GM19372 (cell line): Measurements from ENCODE around the gene PTPRD.

Source experiments
- ATAC-seq: cut with Tn5 transposase; IDR thresholded peaks from one replicate; pipeline ENCODE4 v1.9.1; 2021; ENCODE audit warnings: mild to moderate bottlenecking, low read depth, moderate library complexity; ENCODE audit not compliant: unreplicated experiment

Gene PTPRD

GRCh38 chr9:8895861-8896224, 1717.0 kb downstream of the PTPRD start:
- no peak for ATAC-seq

- no peak for ATAC-seq
These were observed 1717.5 kb downstream of the PTPRD start for GRCh38 chr9:8895106-8895860.

- ATAC-seq: no peak
These were observed 1722.1 kb downstream of the PTPRD start for GRCh38 chr9:8890695-8891094.

GRCh38 chr9:8889100-8889499, 1723.7 kb downstream of the PTPRD start:
- no peak for ATAC-seq

GRCh38 chr9:8888591-8888990, 1724.2 kb downstream of the PTPRD start:
- ATAC-seq: no peak

- ATAC-seq: no peak
These were observed 1725.4 kb downstream of the PTPRD start for GRCh38 chr9:8887369-8887768.

GRCh38 chr9:8883321-8883720, 1729.5 kb downstream of the PTPRD start:
- ATAC-seq: no peak

GRCh38 chr9:8880060-8880459, 1732.7 kb downstream of the PTPRD start:
- no peak for ATAC-seq

GRCh38 chr9:8879284-8879683, 1733.5 kb downstream of the PTPRD start:
- ATAC-seq: no peak

GRCh38 chr9:8877753-8878494, 1734.9 kb downstream of the PTPRD start:
- ATAC-seq: no peak

GRCh38 chr9:8876303-8876702, 1736.5 kb downstream of the PTPRD start:
- ATAC-seq: no peak

- no peak for ATAC-seq
These were observed 1738.3 kb downstream of the PTPRD start for GRCh38 chr9:8874482-8874881.

- no peak for ATAC-seq
These were observed 1740.0 kb downstream of the PTPRD start for GRCh38 chr9:8872802-8873201.

GRCh38 chr9:8871796-8872445, 1740.9 kb downstream of the PTPRD start:
- ATAC-seq: no peak

- no peak for ATAC-seq
These were observed 1741.4 kb downstream of the PTPRD start for GRCh38 chr9:8871396-8871795.

- no peak for ATAC-seq
These were observed 1743.0 kb downstream of the PTPRD start for GRCh38 chr9:8869812-8870211.

- no peak for ATAC-seq
These were observed 1744.2 kb downstream of the PTPRD start for GRCh38 chr9:8868632-8869031.

GRCh38 chr9:8867148-8867547, 1745.7 kb downstream of the PTPRD start:
- no peak for ATAC-seq

- no peak for ATAC-seq
These were observed 1748.3 kb downstream of the PTPRD start for GRCh38 chr9:8864545-8864896.

GRCh38 chr9:8863886-8864544, 1748.8 kb downstream of the PTPRD start:
- no peak for ATAC-seq

GRCh38 chr9:8863069-8863468, 1749.7 kb downstream of the PTPRD start:
- no peak for ATAC-seq
